ENCODE measurements around the gene LUZP1.

Gene LUZP1

DNA sequence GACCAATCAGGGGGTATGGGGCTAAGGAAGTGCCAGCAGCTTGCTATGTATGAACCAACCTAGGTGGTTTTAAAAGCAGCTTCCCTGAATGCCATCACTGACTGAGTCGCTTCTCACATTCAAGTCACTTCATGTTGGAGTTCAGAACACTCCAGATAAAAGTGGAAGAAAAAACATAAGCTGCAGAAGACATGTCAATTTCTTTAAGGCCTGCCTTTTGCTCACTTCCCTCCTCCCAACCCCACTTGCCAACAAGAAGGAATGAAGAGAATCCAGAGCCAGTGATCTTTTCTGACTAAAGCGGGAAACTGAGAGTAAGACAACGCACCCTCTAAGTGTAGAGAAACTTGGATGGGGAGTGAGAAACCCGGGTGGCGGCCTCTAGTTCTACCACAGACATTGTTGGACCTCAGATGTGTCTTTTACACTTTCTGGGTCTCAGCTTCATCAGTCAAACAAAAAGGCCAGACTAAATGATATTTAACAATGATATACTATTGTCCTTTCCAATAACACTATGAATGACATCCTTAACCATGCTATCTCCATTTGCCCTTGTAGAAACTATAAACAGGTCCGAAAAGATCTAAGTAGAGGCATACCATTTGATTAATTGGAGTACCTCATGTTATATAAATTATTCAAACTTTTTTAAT is 54.1 kb downstream of the LUZP1 start:
- no peak for DNase-seq

DNA sequence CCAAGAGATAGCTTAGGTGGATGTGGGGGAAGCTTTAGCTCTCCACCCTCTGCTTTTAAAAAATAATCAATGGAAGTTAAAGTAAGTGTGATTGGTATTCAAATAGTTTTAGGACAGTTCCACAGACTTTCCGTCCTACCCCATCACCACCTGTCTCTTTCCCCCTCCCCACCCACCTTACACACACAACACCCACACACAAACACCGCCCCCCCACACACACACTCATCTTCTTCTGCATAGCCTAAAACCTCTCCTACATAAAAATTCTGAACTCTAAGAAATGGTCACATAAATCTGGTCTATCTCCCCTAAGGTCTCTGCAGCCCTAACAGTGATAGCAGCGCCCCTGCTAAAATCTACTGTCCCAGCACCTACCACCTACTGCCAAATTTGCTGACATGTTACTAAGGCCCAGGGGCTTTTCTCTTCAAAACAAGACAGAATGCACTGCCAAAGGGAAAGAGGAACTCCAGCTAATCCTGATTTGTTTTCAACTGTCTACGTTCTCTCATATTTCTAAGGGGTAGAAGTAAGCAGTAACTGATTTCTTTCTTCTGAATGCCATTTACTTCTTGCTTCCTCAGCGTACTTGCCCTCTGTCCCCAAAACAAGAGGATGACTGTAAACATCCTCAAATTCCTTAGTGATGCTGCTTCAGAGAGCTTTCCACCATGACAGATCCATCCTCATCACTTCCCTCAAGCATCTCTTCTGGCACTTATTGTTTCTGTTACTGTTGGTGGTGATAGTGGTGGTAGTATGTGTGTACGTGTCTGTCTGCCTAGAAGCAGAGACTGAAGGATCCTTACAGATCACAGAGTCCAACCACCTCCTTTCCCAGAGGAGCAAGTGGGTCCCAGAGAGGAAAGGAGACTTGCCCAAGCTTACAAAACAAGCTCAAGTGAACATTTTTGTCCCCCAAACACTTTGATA is 56.8 kb downstream of the LUZP1 start:
- DNase-seq = no peak

DNA sequence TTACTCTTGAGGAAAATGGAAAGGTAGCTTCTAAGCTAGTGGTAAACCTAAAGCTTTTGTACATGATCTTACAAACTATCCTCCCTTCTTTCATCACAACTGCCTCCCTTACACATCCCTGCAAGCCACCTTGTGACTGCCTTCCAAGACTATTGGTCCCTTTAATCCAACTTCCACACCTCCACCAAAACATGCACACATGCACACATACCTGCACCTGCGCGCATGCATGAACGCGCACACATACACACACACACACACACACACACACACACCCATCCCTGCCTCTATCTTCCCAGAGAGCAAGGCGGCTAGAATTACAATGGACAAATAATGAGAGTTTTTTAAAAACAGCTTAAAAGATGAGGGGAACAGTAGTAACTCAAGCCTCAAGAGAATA is 58.3 kb downstream of the LUZP1 start:
- DNase-seq = no peak

DNA sequence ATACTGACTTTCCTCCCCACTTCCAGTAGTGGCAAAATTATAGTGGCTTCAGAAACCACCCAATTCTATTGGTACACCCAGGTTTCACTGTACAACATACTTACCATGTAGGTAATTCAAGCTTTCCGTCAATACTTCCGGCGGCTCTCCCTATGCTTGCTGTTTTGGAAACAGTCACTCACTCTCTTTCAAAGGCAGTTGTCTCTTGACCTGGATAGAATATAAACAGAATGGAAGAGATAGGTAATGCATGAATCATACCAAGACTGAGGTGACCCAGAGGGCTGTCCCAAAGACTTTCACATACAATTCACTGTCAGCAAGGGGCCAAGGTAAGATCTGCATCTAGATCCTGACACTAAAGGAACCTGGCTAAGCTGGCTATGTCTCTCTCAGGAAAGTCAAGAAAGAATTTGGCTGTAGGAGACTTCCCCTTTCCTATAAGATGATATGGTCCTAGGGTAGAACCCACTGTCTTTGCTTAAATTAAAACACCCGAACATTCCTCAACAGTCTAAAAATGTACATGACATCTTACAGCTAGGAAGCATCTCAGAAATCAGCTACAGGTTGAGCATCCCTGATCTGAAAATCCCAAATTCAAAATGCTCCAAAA is 59.6 kb downstream of the LUZP1 start:
- no peak for DNase-seq

DNA sequence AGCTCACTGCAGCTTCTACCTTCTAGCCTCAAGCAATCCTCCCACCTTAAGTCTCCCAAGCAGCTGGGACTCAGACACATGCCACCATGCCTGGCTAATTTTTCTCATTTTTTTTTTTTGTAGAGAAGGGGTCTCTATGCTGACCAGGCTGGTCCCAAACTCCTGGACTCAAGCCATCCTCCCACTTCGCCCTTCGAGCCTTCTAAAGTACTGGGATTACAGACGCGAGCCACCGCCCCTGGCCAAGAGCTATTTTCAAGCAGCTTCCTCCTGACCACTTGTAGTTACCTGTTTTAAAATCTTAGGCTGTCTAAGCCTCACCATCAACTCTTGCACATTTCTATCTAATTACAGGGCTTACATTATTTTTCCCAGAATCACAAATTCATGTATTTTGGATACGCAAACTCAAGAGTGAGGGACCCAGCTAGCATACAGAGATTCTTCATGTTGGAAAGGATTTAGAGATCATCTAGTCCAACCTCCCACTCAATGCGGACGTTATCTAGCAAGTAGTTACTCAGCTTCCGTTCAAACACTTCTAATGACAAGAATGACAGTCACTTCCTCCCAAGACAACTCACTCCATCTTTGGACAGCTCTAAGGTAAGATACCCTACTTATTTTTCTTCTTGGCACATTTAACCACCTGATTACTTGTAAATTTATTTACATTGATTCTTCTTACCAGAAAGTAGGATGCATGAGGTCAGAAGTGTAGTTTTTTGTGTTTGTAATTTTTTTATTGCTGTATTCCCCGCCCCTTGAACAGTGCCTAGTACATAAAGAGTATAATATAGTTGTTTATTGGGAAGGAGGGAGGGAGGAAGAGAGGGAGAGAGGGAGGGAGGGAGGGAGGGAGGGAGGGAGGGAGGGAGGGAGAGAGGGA is 65.4 kb downstream of the LUZP1 start:
- DNase-seq = no peak

DNA sequence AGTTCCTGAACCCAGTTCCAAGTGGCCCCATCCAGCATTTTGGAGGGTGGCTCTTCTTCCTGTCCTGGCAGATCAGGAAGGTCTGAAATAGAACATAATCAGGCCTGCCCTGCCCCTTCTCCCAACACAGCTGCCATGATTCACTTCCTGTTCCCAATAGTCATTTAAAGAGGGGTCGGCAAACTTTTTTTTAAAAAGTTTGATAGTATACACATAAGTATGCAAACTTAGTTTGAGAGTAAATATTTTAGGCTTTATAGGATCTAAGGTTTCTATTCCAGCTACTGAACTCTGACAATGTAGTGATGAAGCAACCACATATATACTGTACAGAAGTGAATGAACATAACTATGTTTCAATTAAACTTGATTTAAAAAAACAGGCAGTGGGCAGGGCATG is 66.4 kb downstream of the LUZP1 start:
- DNase-seq = no peak

DNA sequence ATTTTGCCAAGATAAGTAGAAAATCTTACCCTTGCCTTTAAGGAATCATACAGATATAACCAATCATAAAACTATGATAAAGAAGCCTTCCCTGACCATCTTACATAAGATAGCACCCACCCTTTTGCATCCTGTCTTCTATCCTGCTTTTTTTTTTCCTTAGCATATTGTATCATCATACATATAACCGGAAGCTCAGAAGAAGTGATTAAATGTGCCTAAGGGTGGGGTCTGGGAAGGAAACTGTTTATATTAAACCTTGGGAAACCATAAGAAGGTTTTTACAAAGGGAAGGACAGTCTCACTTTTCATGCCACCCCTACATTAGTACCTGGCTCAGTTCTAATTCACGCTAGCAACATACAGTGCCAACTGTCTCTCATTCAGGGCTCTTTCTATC is 66.8 kb downstream of the LUZP1 start:
- DNase-seq = no peak

DNA sequence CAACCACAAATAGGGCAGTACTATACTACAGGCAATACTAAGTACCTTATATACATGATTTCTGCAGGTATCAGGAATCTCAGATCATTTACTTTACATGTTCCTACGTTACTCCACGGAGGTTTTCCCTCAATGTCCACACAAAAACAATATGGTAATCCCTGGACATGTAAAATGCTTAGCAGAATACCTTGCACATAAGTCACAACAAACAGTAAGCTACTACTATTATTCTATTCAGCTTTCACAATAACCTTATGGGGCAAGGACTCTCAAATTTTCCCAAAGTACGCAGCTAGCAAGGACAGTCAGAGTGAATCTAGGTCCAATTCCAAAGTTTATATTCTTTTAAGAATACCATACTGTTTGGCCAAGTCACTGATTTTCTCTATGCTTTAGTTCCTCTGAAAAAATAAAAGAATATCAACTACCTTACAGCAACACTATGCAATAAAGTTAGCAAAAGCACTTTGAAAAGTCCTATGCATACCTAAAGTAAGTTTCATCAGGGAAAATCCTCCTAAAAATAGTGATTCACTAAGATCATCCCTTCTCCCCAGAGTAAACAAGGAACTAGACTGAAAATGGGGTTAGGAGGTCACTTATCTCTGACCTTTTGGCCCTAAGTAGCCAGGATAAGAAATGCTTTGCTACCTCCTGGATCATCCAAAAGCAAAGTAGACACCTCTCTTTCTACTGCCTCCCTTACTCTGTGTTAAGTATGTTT is 67.4 kb downstream of the LUZP1 start:
- DNase-seq = no peak

DNA sequence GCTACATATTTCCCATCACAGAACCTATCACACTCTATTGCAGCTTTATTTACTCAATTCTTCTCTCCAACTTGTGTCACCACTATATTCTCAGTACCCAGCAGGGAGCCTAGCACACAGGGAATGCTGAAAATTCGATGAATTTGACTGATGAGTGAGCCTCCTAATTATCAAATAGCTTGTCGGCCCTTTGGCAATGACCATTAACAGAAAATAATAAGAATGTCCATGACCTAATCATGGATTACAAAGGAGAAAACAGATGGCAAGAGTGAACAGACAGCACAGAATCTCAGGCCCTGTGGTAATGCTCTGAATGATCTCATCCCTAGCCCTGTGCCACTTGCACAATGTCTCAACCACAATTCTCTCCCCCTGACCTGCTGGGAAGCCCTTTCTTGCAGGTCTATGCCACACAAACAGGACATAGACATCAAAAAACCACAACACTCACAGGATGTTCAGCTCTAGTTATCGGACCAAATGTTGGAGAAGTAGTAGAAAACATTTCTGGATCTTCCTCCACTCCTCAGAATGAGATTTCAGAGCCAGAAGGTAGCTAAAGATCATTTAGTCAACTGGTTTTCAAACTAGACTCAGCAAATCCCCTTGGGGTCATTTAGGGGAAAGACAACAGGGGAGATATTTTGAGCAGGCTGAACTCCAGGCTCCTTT is 68.4 kb downstream of the LUZP1 start:
- DNase-seq = no peak

DNA sequence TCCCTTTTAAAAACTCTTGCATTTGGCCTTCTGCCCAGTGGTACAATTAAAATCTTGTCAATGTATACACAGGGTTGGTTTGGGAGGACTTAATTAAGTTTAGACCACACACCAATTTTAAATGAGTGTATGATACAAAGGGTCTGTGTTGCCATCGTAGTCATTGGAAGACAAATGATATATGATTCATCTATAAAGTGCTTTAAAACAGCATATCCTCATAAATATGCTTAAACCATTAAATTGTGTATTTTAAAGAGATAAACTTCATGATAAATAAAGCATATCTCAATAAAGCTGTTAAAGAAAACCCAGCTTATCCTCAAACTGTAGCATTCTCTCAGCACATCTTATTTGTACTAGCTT is 69.5 kb downstream of the LUZP1 start:
- no peak for DNase-seq

DNA sequence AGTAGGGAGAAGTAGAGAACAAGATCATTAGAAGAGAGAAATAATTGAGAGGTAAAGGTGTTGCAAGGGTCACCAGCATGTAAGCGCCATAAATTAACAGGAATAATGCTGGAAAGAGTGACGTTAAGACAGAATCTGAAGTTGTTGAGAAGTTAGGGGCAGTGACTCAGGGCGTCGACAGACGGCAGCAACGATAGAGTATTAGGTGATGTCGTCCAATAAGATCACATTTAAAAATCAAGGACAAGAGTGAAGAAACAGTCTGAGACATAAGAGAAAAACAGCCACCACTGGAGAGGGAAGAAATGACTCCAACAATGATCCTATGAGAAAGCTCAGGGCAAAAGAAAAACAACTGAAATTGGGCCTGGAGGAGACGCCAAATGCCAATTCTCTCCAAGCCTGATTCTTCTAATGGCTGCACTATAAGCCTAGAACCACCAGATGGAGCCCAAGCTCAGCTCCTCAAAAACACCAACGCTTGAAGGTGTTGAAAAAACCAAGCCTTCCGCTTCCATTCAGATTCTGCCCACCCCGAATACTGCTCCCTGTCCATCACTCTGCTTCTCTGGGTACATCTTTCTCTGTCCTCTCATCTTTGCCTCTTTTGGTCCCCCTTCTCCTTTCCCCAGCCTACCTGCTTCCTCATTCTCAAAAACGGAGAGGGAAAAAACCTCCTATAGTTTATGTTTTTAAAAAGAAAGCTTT is 70.0 kb downstream of the LUZP1 start:
- DNase-seq = peak; percentile 24 to 76

DNA sequence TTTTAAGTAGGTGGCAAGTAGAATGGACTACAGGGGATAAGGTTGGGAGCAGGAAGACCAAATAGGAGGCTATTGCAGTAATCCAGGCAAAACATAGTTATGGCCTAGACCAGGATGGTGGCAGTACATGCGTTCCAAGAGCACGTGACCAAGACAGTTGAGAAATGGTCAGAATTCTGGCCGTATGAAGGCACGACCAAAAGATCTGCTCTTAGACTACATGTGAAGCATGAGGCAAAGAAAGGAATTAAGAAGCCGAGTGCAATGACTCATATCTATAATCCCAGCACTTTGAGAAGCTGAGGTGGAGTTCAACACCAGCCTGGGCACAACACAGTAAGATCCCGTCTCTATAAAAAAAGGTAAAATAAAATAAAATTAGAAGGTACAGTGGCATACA is 71.3 kb downstream of the LUZP1 start:
- DNase-seq = no peak

DNA sequence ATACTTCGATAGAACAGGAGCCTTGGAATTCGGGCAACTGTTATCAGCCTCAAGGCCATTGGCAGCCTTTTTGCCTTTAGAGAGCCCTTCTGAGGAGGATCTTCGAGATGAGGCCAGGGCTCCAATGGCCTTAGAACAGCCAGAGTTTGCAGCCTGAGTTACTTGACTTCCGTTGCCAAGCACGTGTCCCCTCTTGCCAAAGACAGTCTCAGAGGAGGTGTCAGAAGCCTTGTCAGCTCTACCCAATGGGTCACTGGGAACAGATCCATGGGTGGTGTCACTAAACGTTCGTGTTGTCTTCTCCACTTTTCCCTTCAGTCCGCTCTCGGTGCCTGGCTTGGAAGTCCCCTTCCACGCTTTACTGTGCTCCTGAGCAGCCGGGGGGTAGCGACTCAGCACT is 76.2 kb downstream of the LUZP1 start:
- no peak for DNase-seq

DNA sequence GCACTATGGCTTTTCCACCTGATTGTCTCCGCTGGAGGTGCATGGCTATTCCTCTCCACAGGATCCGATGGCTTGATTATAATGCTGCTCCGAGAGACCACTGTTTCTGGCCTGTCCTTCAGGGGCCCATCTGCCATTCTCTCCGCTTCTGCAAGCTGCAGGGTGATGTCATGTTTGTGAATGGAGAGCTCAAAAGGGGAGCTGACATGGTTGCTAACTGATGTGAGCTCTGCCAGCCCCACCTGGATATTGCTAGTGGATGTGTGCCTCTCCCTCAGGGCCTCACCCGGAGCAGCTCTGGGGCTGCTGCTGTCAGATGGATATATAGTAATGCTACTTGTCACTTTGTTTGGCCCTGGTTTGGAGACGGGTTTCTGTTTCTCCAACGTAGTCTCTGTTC is 77.1 kb downstream of the LUZP1 start:
- no peak for DNase-seq

DNA sequence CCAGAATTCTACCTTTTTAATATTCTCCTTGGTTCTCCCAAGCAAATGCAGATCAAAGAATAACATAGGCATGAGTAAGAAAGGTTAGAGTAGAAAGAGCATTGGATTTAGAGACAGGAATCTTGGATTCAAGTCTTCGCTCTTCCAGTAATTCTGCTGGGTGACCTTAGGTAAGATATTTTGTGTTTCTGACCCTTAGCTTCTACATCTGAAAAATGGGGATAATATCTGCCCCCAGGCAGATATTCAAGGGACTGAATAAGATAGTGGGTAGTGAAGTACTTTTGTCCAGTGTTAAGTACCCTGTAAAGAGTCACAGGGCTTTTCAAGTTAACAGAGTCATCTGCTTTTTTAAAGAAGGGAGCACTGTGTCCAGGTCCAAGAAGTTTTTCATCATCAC is 78.6 kb downstream of the LUZP1 start:
- no peak for DNase-seq

DNA sequence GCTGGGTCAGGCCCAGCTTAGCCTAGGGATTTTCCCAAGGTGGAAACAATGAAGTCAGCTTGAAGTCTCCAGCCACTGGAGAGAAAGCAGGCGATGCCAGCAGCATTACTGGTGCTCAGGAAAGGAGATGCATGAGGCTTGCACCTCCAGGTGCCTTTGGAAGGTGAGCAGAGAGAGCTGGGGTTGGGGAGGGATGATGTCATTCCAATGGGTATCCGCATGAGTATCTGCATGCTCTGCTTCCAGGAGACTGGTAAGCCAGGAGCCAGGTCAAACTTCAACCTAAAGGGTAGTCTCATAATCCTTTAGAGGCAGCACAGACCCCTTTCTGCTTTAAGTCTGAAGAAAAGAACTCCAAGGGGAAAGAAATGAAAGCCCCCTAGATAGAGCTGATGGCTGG is 80.6 kb downstream of the LUZP1 start:
- DNase-seq = no peak

DNA sequence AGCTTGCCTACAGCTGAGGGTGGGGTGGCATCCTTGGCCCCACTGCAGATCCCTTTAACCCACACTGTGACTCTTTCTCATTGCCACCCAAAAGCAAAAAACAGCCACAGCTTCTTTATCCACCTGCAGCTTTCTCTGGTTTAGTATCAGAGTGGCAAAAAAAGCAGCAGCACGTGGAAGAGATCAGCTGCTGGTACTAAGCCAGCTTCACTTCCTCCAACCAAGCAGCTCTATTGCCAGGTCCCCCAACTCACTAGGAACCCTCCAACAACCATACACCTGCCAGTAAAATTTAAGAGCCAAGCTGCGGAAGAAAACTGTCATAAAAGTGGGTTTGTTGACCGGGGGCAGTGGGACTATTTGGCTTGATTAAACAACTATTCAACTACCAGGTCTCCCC is 83.0 kb downstream of the LUZP1 start:
- no peak for DNase-seq

DNA sequence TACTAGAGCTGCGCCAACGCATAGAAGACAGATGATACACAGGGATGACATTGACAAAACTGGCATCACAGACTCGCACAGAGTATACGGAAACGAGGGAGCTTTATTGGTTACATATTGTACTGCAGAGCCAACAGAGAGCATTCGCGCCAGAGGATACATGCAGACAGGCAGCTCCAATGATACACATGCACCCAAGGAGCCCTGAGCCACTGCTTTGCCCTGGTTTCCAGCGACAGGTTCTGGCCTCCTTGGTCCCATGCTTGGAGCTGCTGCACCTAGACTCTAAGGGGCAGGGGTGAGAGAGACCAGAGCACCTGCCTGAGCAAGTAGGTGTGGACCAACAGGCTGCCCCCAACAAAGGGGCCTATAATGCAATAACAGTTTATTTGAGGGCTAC is 83.8 kb downstream of the LUZP1 start:
- no peak for DNase-seq

DNA sequence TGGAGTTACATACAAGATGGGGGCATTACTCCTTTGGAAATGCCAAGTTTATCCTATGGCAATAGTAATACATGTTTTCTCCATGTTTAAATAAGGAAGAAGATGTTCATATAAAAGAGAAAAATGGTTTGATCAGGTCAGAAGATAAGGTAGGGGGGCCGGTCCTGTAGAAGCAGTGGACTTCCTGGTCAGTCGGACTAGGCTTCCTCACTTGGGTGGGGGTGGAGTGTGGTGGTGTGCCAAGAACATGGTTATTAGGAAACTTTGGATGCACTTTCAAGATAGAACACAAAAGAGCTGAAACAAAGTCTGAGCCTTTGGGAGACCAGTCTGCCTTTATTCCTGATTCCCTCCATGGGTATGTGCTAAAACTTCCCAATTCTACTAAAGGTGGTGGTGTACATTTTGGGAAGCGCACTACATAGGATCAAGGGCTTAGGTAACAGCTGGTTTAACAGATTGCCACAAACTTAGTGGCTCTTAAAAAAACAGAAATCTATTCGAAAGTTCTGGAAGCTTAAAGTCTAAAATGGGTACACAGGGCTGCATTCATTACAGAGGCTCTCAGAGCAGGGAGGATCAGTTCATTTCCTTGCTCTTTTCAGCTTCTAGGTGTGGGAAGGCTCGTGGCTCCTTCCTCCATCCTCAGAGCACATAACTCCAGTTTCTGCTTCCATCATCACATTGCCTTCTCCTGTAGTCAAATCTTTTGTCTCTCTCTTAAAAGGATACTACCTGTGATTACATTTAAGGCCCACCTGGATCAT is 84.8 kb downstream of the LUZP1 start:
- no peak for DNase-seq

DNA sequence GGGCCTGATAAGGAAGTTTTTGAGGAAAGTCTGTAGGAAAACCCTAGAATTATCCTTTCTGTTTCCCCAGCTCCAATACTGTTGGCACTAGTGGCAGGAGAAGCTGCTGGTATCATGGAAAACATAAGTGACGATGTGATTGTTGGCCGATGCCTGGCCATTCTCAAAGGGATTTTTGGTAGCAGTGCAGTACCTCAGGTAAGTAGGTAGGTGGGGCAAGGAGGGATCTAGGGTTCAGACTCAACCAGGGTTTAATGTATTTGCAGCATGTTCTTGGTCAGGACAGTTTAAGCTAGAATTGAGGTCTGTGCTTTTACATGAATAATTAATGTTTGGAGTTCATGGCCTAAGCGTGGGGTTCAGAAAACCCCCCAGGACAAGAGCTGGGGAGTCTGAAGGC is 87.3 kb downstream of the LUZP1 start:
- peak in 1 of 2 experiments; percentile 11 for DNase-seq

Measured in NCI-H526 (cell line).